HUES48 (cell line): ENCODE results near the gene TRIP11.

Experiments used
- H3K27ac ChIP-seq: one replicate; pipeline ENCODE4 v1.7.0; 2013; ENCODE audit warnings: low read depth, low read length, inconsistent platforms
- H3K27me3 ChIP-seq: 2 replicates; pipeline ENCODE4 v1.6.1; 2013; ENCODE audit warnings: mild to moderate bottlenecking, low read length; ENCODE audit not compliant: control insufficient read depth, insufficient read depth
- H3K36me3 ChIP-seq: 2 replicates; pipeline ENCODE4 v1.6.1; 2013; ENCODE audit warnings: low read length; ENCODE audit not compliant: control insufficient read depth, insufficient read depth
- H3K4me1 ChIP-seq: 2 replicates; pipeline ENCODE4 v1.6.1; 2013; ENCODE audit warnings: mild to moderate bottlenecking, low read length; ENCODE audit not compliant: control insufficient read depth, insufficient read depth
- H3K4me3 ChIP-seq: 2 replicates; pipeline ENCODE4 v1.5.1; 2013; ENCODE audit warnings: mild to moderate bottlenecking, low read depth, low read length
- H3K9ac ChIP-seq: 2 replicates; pipeline ENCODE4 v1.6.1; 2013; ENCODE audit warnings: mild to moderate bottlenecking, low read depth, low read length, moderate library complexity
- H3K9me3 ChIP-seq: 2 replicates; pipeline ENCODE4 v1.6.1; 2013; ENCODE audit warnings: low read length; ENCODE audit not compliant: control insufficient read depth, insufficient read depth

Gene TRIP11

GRCh38 chr14:91980157-91980556, 59.7 kb downstream of the TRIP11 start:
- H3K9ac ChIP-seq: no peak overlapping the region
- no peaks in the 10 kb centered on the region for H3K4me1 ChIP-seq
- peaks cover 4% of the 10 kb centered on the region for H3K36me3 ChIP-seq
- no peaks in the 10 kb centered on the region for H3K27me3 ChIP-seq
- no peak overlapping the region for H3K4me3 ChIP-seq
- no peaks in the 10 kb centered on the region for H3K9me3 ChIP-seq
- H3K27ac ChIP-seq: no peak overlapping the region

- H3K36me3 ChIP-seq: peaks cover 14% of the 10 kb centered on the region
- H3K9ac ChIP-seq: no peak overlapping the region
- H3K27me3 ChIP-seq: no peaks in the 10 kb centered on the region
- no peak overlapping the region for H3K27ac ChIP-seq
- no peaks in the 10 kb centered on the region for H3K4me1 ChIP-seq
- H3K9me3 ChIP-seq: no peaks in the 10 kb centered on the region
- no peak overlapping the region for H3K4me3 ChIP-seq
Observed at GRCh38 chr14:91977884-91978283, 62.0 kb downstream of the TRIP11 start.

GRCh38 chr14:91975763-91976162, 64.1 kb downstream of the TRIP11 start:
- Histone ChIP-seq H3K27ac (no peak overlapping the region), H3K27me3 (no peaks in the 10 kb centered on the region), H3K4me3 (no peak overlapping the region), H3K9me3 (no peaks in the 10 kb centered on the region), H3K4me1 (no peaks in the 10 kb centered on the region), H3K36me3 (peaks cover 26% of the 10 kb centered on the region), H3K9ac (no peak overlapping the region)

- Histone ChIP-seq H3K4me3 (no peak overlapping the region), H3K9me3 (no peaks in the 10 kb centered on the region), H3K36me3 (peaks cover 55% of the 10 kb centered on the region), H3K27ac (no peak overlapping the region), H3K4me1 (no peaks in the 10 kb centered on the region), H3K9ac (no peak overlapping the region), H3K27me3 (no peaks in the 10 kb centered on the region)
Observed at GRCh38 chr14:91971188-91971778, 68.6 kb downstream of the TRIP11 start.

GRCh38 chr14:91968280-91968679, 71.6 kb downstream of the TRIP11 start:
- no peaks in the 10 kb centered on the region for H3K27me3 ChIP-seq
- H3K4me3 ChIP-seq: no peak overlapping the region
- peaks cover 41% of the 10 kb centered on the region for H3K36me3 ChIP-seq
- H3K27ac ChIP-seq: no peak overlapping the region
- no peaks in the 10 kb centered on the region for H3K4me1 ChIP-seq
- no peak overlapping the region for H3K9ac ChIP-seq
- H3K9me3 ChIP-seq: no peaks in the 10 kb centered on the region

- Histone ChIP-seq H3K27ac (no peak overlapping the region), H3K4me1 (no peaks in the 10 kb centered on the region), H3K36me3 (peaks cover 21% of the 10 kb centered on the region), H3K9ac (no peak overlapping the region), H3K27me3 (no peaks in the 10 kb centered on the region), H3K4me3 (no peak overlapping the region), H3K9me3 (no peaks in the 10 kb centered on the region)
Observed at GRCh38 chr14:91964724-91965123, 75.1 kb downstream of the TRIP11 start.

- H3K36me3 ChIP-seq: peaks cover 14% of the 10 kb centered on the region
- no peak overlapping the region for H3K27ac ChIP-seq
- H3K27me3 ChIP-seq: no peaks in the 10 kb centered on the region
- H3K4me3 ChIP-seq: no peak overlapping the region
- H3K9me3 ChIP-seq: no peaks in the 10 kb centered on the region
- no peaks in the 10 kb centered on the region for H3K4me1 ChIP-seq
- H3K9ac ChIP-seq: no peak overlapping the region
Observed at GRCh38 chr14:91964011-91964410, 75.8 kb downstream of the TRIP11 start.

GRCh38 chr14:91963465-91963864, 76.4 kb downstream of the TRIP11 start:
- Histone ChIP-seq H3K9ac (no peak overlapping the region), H3K27me3 (no peaks in the 10 kb centered on the region), H3K27ac (no peak overlapping the region), H3K36me3 (peaks cover 9% of the 10 kb centered on the region), H3K4me3 (no peak overlapping the region), H3K4me1 (no peaks in the 10 kb centered on the region), H3K9me3 (no peaks in the 10 kb centered on the region)

GRCh38 chr14:91961297-91962220, 78.3 kb downstream of the TRIP11 start:
- Histone ChIP-seq H3K9ac (no peak overlapping the region), H3K4me3 (no peak overlapping the region), H3K27me3 (no peaks in the 10 kb centered on the region), H3K9me3 (no peaks in the 10 kb centered on the region), H3K36me3 (no peaks in the 10 kb centered on the region), H3K4me1 (no peaks in the 10 kb centered on the region), H3K27ac (no peak overlapping the region)

- H3K36me3 ChIP-seq: no peaks in the 10 kb centered on the region
- no peaks in the 10 kb centered on the region for H3K4me1 ChIP-seq
- H3K4me3 ChIP-seq: no peak overlapping the region
- no peaks in the 10 kb centered on the region for H3K9me3 ChIP-seq
- H3K9ac ChIP-seq: no peak overlapping the region
- H3K27me3 ChIP-seq: no peaks in the 10 kb centered on the region
- no peak overlapping the region for H3K27ac ChIP-seq
Observed at GRCh38 chr14:91957876-91958313, 82.0 kb downstream of the TRIP11 start.

GRCh38 chr14:91956616-91957015, 83.2 kb downstream of the TRIP11 start:
- Histone ChIP-seq H3K9ac (no peak overlapping the region), H3K4me1 (no peaks in the 10 kb centered on the region), H3K27ac (no peak overlapping the region), H3K36me3 (no peaks in the 10 kb centered on the region), H3K27me3 (no peaks in the 10 kb centered on the region), H3K4me3 (no peak overlapping the region), H3K9me3 (no peaks in the 10 kb centered on the region)
